Sigmoid colon (tissue), 7 donors: ENCODE results near the gene ARHGAP15. TPM values are rescaled to one million over a fixed set of nuclear protein-coding genes. Genes with fewer than 3 reads are reported as not detected.

Experiments
- DNase-seq: peaks from one replicate; pipeline ENCODE4 v3.0.0-alpha.2; 2019
- H3K27ac ChIP-seq, 4 donors: fragments of 200-600 bp; sonication (generic); one replicate each; pipeline ENCODE4 v1.5.1; 2016 to 2019; ENCODE audit warnings: mild to moderate bottlenecking in 1 of 4
- H3K27me3 ChIP-seq, 3 donors: fragments of 200-600 bp; sonication (generic); one replicate each; pipeline ENCODE4 v1.5.1; 2019; ENCODE audit warnings: mild to moderate bottlenecking in 1 of 3
- H3K36me3 ChIP-seq, 4 donors: fragments of 200-600 bp; sonication (generic); one replicate each; pipeline ENCODE4 v1.5.1; 2016 to 2019
- H3K4me1 ChIP-seq, 4 donors: fragments of 200-600 bp; sonication (generic); one replicate each; pipeline ENCODE4 v1.5.1; 2017 to 2019
- H3K4me3 ChIP-seq, 4 donors: fragments of 200-600 bp; sonication (generic); one replicate each; pipeline ENCODE4 v1.5.1; 2017 to 2019; ENCODE audit warnings: mild to moderate bottlenecking in 2 of 4, moderate library complexity in 1 of 4
- H3K9me3 ChIP-seq, 4 donors: fragments of 200-600 bp in 3 of 4; sonication (generic) in 3 of 4; one replicate each; pipeline versions ENCODE4 v1.5.1 to v1.6.1; 2013 to 2019
- EP300 ChIP-seq, 4 donors: sonication (generic); formaldehyde crosslinking; IDR thresholded peaks; one replicate each; pipeline ENCODE4 v1.6.1; 2017; ENCODE audit warnings: antibody characterized with exemption in 4 of 4
- POLR2A ChIP-seq, 2 donors: fragments of 450-650 bp; IDR thresholded peaks; one replicate each; pipeline ENCODE4 v1.6.1; 2016; ENCODE audit warnings: antibody characterized with exemption in 2 of 2, mild to moderate bottlenecking in 2 of 2, moderate library complexity in 2 of 2
- POLR2AphosphoS5 ChIP-seq, 4 donors: sonication (generic); formaldehyde crosslinking; IDR thresholded peaks; one replicate each; pipeline ENCODE4 v1.6.1; 2017; ENCODE audit warnings: antibody characterized with exemption in 4 of 4
- WGBS, 2 donors: extraction: QIAGEN DNeasy Blood & Tissue Kit; methylation state at CpG; one replicate each; pipeline ENCODE4 v1.1.7; 2013; 5-methylcytosine and 5-hydroxymethylcytosine counted together
- intact Hi-C: fragments of 100-400 bp; cut with DNase I; formaldehyde crosslinking; loops from one replicate; pipeline ENCODE4 v1.15.1; 2023
- polyA plus RNA-seq, 3 donors: library from polyadenylated mRNA; stranded (reverse); fragments of 200-250 nt; gene quantifications; one replicate each; pipeline ENCODE4 v1.2.3, GENCODE V29; 2013
- total RNA-seq, 4 donors: library from RNA; depleted of rRNA; stranded (reverse); fragments of >200 nt; gene quantifications; one replicate each; pipeline ENCODE4 v1.1.0, GENCODE V29; 2016
- TF ChIP-seq, protein P1 (sequence below), 4 experiments: fragments of 450-650 bp in 3 of 4; fragments of 200-600 bp in 1 of 4; IDR thresholded peaks; one replicate each; pipeline ENCODE4 v1.5.1; 2016 to 2019; ENCODE audit warnings: antibody characterized with exemption in 4 of 4, mild to moderate bottlenecking in 3 of 4, moderate library complexity in 2 of 4
- donor health status: healthy with polysubstance abuse.
- donor health status: Bipolar disorder and iron deficiency.
- donor health status: healthy.

ARHGAP15 gene
- total and polyA plus RNA-seq, 7 donors: 3.7 to 16.4 (median 6.0) TPM

DNA sequence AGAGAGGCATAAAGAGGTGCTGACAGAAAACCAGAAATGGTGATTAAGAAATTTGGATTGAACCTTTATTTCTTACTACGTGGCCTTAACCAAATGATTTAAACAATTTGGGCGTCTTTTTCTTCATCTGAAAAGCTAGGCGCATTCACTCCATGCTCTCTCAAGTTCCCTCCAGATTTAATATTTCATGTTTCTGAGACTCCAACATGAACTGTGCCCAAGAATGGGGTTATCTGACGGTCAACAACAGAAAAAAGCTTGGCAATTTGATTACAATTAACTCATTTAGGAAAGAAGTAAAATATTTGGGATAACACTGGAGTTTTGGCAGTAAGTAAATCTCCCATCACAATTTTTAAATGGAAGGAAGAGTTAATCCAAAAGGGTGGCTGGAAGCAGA lies 345.4 kb downstream of the ARHGAP15 start:
- H3K4me1 ChIP-seq: peaks cover 0 to 11% (median 3%) of the 10 kb centered on the region in 4 donors
- TF ChIP-seq, protein P1, sequence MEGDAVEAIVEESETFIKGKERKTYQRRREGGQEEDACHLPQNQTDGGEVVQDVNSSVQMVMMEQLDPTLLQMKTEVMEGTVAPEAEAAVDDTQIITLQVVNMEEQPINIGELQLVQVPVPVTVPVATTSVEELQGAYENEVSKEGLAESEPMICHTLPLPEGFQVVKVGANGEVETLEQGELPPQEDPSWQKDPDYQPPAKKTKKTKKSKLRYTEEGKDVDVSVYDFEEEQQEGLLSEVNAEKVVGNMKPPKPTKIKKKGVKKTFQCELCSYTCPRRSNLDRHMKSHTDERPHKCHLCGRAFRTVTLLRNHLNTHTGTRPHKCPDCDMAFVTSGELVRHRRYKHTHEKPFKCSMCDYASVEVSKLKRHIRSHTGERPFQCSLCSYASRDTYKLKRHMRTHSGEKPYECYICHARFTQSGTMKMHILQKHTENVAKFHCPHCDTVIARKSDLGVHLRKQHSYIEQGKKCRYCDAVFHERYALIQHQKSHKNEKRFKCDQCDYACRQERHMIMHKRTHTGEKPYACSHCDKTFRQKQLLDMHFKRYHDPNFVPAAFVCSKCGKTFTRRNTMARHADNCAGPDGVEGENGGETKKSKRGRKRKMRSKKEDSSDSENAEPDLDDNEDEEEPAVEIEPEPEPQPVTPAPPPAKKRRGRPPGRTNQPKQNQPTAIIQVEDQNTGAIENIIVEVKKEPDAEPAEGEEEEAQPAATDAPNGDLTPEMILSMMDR (IDR thresholded peaks at IDR 0.05): no peak
- TF ChIP-seq EP300 (IDR thresholded peaks at IDR 0.05): no peak
- TF ChIP-seq POLR2A (IDR thresholded peaks at IDR 0.05): no peak
- no peak for TF ChIP-seq POLR2AphosphoS5 (IDR thresholded peaks at IDR 0.05)
- 81 to 86% methylated on average over 4 of the region's 4 CpGs for WGBS, 2 donors
- no peaks in the 10 kb centered on the region for H3K9me3 ChIP-seq
- intact Hi-C loops: no loop called here
- H3K27ac ChIP-seq: peak overlapping the region; percentile 16 to 53 (median 50)
- H3K4me3 ChIP-seq: no peak overlapping the region
- DNase-seq: no peak
- H3K36me3 ChIP-seq: no peaks in the 10 kb centered on the region
- no peaks in the 10 kb centered on the region for H3K27me3 ChIP-seq

- TF ChIP-seq POLR2AphosphoS5 (IDR thresholded peaks at IDR 0.05) (no peak), EP300 (IDR thresholded peaks at IDR 0.05) (no peak), POLR2A (IDR thresholded peaks at IDR 0.05) (no peak)
- TF ChIP-seq, protein P1 (IDR thresholded peaks at IDR 0.05): no peak
- H3K27ac ChIP-seq: peak overlapping the region; percentile 16 to 53 (median 50)
- no peak overlapping the region for H3K4me3 ChIP-seq
- no peaks in the 10 kb centered on the region for H3K9me3 ChIP-seq
- no peak for DNase-seq
- H3K4me1 ChIP-seq: peaks cover 0 to 11% (median 3%) of the 10 kb centered on the region in 4 donors
- WGBS, 2 donors: 74 to 84% methylated on average over 7 of the region's 7 CpGs
- H3K36me3 ChIP-seq: no peaks in the 10 kb centered on the region
- no peaks in the 10 kb centered on the region for H3K27me3 ChIP-seq
- intact Hi-C loops: no loop called here
These were observed 346.0 kb downstream of the ARHGAP15 start for GRCh38 chr2:143475041-143475776.

- TF ChIP-seq, protein P1 (IDR thresholded peaks at IDR 0.05): no peak
- TF ChIP-seq EP300 (IDR thresholded peaks at IDR 0.05): no peak
- 67 to 79% methylated on average over 2 of the region's 2 CpGs for WGBS, 2 donors
- H3K9me3 ChIP-seq: no peaks in the 10 kb centered on the region
- H3K27ac ChIP-seq: no peak overlapping the region
- no peaks in the 10 kb centered on the region for H3K36me3 ChIP-seq
- peaks cover 0 to 11% (median 3%) of the 10 kb centered on the region in 4 donors for H3K4me1 ChIP-seq
- no peaks in the 10 kb centered on the region for H3K27me3 ChIP-seq
- no peak overlapping the region for H3K4me3 ChIP-seq
- intact Hi-C loops: no loop called here
- no peak for DNase-seq
These were observed 347.3 kb downstream of the ARHGAP15 start for GRCh38 chr2:143476336-143477087.

DNA sequence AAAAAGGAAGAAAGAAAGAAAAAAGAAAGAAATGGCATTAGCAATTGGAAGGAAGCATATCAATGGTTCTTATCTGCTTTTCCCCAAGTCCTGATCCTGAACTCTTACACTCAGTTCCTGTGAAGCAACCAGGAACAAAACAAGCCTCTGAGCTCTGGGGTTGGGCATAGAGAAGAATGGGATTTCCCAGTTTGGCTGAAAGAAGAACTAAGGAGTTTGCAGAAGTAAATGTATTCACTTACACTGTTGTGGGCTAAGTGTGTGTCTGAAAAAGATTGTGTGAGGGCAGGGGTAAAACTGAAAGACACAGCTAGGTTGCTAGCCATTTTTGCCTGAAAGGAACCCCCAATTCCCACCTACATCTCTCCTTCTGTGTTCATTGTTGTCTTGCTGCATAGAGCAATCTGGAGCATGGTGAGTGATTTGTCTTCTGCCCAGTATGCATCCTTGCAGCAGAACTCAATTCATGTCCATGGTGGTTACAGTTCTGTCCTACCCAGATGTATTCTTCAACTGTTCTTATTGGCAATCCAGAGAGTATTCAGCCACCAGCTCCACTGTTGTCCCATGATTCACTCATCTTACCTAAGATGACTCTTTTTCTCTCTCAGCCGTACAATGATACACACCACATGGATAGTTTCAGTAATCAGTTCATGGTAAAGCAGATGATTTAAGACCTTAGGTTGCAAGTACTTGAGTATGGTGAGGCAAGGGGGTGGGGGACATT lies 348.7 kb downstream of the ARHGAP15 start:
- Histone ChIP-seq H3K4me3 (no peak overlapping the region), H3K27me3 (no peaks in the 10 kb centered on the region), H3K4me1 (peaks cover 0 to 11% (median 3%) of the 10 kb centered on the region in 4 donors), H3K27ac (no peak overlapping the region), H3K9me3 (no peaks in the 10 kb centered on the region), H3K36me3 (no peaks in the 10 kb centered on the region)
- TF ChIP-seq, protein P1 (IDR thresholded peaks at IDR 0.05): no peak
- TF ChIP-seq POLR2AphosphoS5 (IDR thresholded peaks at IDR 0.05) (no peak), POLR2A (IDR thresholded peaks at IDR 0.05) (no peak), EP300 (IDR thresholded peaks at IDR 0.05) (no peak)
- intact Hi-C loops: no loop called here
- WGBS, 2 donors: 90 to 92% methylated on average over 1 of the region's 1 CpG
- DNase-seq: no peak
